HG03103 (cell line): ENCODE results near the gene NDRG2.
"Not testable (repeated sequence)": the region's sequence is repeated elsewhere in the genome, so short reads cannot be mapped to it uniquely, and the experiment has no call there.

Source experiments
- ATAC-seq: cut with Tn5 transposase; IDR thresholded peaks from one replicate; pipeline ENCODE4 v1.9.1; 2021; ENCODE audit warnings: low read depth; ENCODE audit not compliant: unreplicated experiment

NDRG2 gene

GRCh38 chr14:21016413-21017190 lies 8.3 kb downstream of the NDRG2 start:
- no peak for ATAC-seq

GRCh38 chr14:21015312-21015711 lies 9.5 kb downstream of the NDRG2 start:
- ATAC-seq = no peak

- no peak for ATAC-seq
These were observed 10.1 kb downstream of the NDRG2 start for GRCh38 chr14:21014761-21015190.

- ATAC-seq = no peak
These were observed 13.7 kb downstream of the NDRG2 start for GRCh38 chr14:21011136-21011535.

- ATAC-seq = not testable (repeated sequence)
These were observed 15.1 kb downstream of the NDRG2 start for GRCh38 chr14:21009721-21010120.

GRCh38 chr14:21003788-21004346 lies 21.0 kb downstream of the NDRG2 start:
- ATAC-seq = no peak

GRCh38 chr14:21001218-21001617 lies 23.6 kb downstream of the NDRG2 start:
- ATAC-seq = no peak

- no peak for ATAC-seq
These were observed 25.3 kb downstream of the NDRG2 start for GRCh38 chr14:20999591-20999990.

GRCh38 chr14:20998674-20999366 lies 26.0 kb downstream of the NDRG2 start, which contains the start of gene SLC39A2:
Gene SLC39A2 (plus strand): TSS chr14:20999293. CDS start chr14:20999447, 154 bp downstream.
- ATAC-seq = no peak

GRCh38 chr14:20998139-20998538 lies 26.7 kb downstream of the NDRG2 start:
- no peak for ATAC-seq

- ATAC-seq = no peak
These were observed 27.3 kb downstream of the NDRG2 start for GRCh38 chr14:20997564-20997963.

- no peak for ATAC-seq
These were observed 27.7 kb downstream of the NDRG2 start for GRCh38 chr14:20997115-20997514.

- no peak for ATAC-seq
These were observed 28.3 kb downstream of the NDRG2 start for GRCh38 chr14:20996521-20996920.

- peak; percentile 93 for ATAC-seq
These were observed 34.9 kb downstream of the NDRG2 start, which contains the start of gene METTL17 for GRCh38 chr14:20989787-20990600. Gene METTL17 (plus strand): TSS chr14:20989980. CDS start chr14:20990003, 23 bp downstream.

GRCh38 chr14:20989471-20989786 lies 35.4 kb downstream of the NDRG2 start:
- ATAC-seq = no peak

GRCh38 chr14:20988717-20989470 lies 36.0 kb downstream of the NDRG2 start:
- ATAC-seq = no peak

- ATAC-seq = no peak
These were observed 38.0 kb downstream of the NDRG2 start for GRCh38 chr14:20986811-20987210.

GRCh38 chr14:20985650-20986049 lies 39.2 kb downstream of the NDRG2 start:
- not testable (repeated sequence) for ATAC-seq

- ATAC-seq = no peak
These were observed 42.1 kb downstream of the NDRG2 start for GRCh38 chr14:20982646-20983369.
